ENCODE results near the gene THADA.
A peak's percentile ranks its signal among the peaks of the same experiment; 100 is the strongest.

The THADA gene

GRCh38 chr2:43435746-43436145 is 160.1 kb downstream of the THADA start:
- Histone ChIP-seq H3K79me2 (no peaks in the 10 kb centered on the region), H3K4me1 (no peaks in the 10 kb centered on the region), H3K27me3 (ENCODE audit: control insufficient read depth, insufficient read depth, low read length) (no peaks in the 10 kb centered on the region), H3K4me2 (ENCODE audit: low read length) (no peak overlapping the region), H3K36me3 (ENCODE audit: control insufficient read depth, insufficient read depth, low read length) (no peaks in the 10 kb centered on the region), H3K9ac (no peak overlapping the region), H2AFZ (no peak overlapping the region), H3K27ac (no peak overlapping the region), H3K9me3 (ENCODE audit: control insufficient read depth, low read length) (no peaks in the 10 kb centered on the region), H3K4me3 (ENCODE audit: low read depth, low read length) (no peak overlapping the region)
- no peak for TF ChIP-seq CTCF (IDR thresholded peaks at IDR 0.05)

DNA sequence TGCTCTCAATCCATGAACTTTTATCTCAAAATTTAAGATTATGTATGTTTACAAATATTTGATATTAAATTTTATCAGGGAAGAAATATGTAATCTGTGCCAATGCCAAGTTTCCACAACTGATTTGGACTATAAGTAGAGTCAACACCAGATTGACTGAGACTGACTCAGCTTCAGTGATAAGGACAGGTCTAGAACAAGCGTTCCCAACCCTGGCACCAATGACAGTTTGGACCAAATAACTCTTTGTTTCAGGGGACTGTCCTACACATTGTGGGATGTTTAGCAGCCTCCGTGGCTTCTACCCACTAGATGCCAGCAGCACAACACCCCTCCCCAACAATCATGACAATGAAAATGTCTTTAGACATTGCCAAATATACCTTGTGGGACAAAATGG is 165.3 kb downstream of the THADA start:
- H3K36me3 ChIP-seq (ENCODE audit: control insufficient read depth, insufficient read depth, low read length) = no peaks in the 10 kb centered on the region
- H3K4me3 ChIP-seq (ENCODE audit: low read depth, low read length) = no peak overlapping the region
- TF ChIP-seq CTCF (IDR thresholded peaks at IDR 0.05) = no peak
- H3K4me1 ChIP-seq = peaks cover 14% of the 10 kb centered on the region
- no peak overlapping the region for H3K4me2 ChIP-seq (ENCODE audit: low read length)
- no peaks in the 10 kb centered on the region for H3K27me3 ChIP-seq (ENCODE audit: control insufficient read depth, insufficient read depth, low read length)
- no peak overlapping the region for H2AFZ ChIP-seq
- no peaks in the 10 kb centered on the region for H3K79me2 ChIP-seq
- H3K9ac ChIP-seq = no peak overlapping the region
- no peak overlapping the region for H3K27ac ChIP-seq
- no peaks in the 10 kb centered on the region for H3K9me3 ChIP-seq (ENCODE audit: control insufficient read depth, low read length)

GRCh38 chr2:43429369-43429768 is 166.5 kb downstream of the THADA start:
- Histone ChIP-seq H3K79me2 (no peaks in the 10 kb centered on the region), H3K27ac (no peak overlapping the region), H2AFZ (no peak overlapping the region), H3K4me2 (ENCODE audit: low read length) (no peak overlapping the region), H3K9ac (no peak overlapping the region), H3K36me3 (ENCODE audit: control insufficient read depth, insufficient read depth, low read length) (no peaks in the 10 kb centered on the region), H3K9me3 (ENCODE audit: control insufficient read depth, low read length) (no peaks in the 10 kb centered on the region), H3K4me3 (ENCODE audit: low read depth, low read length) (no peak overlapping the region), H3K4me1 (peaks cover 19% of the 10 kb centered on the region), H3K27me3 (ENCODE audit: control insufficient read depth, insufficient read depth, low read length) (no peaks in the 10 kb centered on the region)
- TF ChIP-seq CTCF (IDR thresholded peaks at IDR 0.05) = no peak

DNA sequence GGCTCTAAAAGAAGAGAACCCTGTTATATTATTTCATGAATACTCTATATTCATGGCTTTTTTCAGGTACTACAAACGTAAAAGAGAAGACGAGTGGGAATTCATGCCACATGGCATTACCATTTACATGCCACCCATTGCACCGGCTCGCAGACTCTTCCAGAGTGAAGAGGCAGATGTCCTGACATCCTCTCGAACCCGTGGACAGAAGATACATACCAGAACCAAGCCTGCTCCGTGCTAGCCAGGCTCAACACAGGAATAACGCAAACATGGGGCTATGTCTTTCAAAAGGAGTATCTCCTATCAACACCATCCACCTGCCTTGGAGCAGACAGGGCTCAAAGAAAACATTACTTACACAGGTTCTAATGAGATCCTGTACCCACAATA is 168.8 kb downstream of the THADA start:
- Histone ChIP-seq H3K27me3 (ENCODE audit: control insufficient read depth, insufficient read depth, low read length) (no peaks in the 10 kb centered on the region), H3K4me2 (ENCODE audit: low read length) (peak overlapping the region; percentile 26), H3K79me2 (no peaks in the 10 kb centered on the region), H3K9ac (no peak overlapping the region), H3K9me3 (ENCODE audit: control insufficient read depth, low read length) (no peaks in the 10 kb centered on the region), H2AFZ (peak overlapping the region; percentile 1), H3K36me3 (ENCODE audit: control insufficient read depth, insufficient read depth, low read length) (no peaks in the 10 kb centered on the region), H3K27ac (peak overlapping the region; percentile 55), H3K4me3 (ENCODE audit: low read depth, low read length) (no peak overlapping the region), H3K4me1 (peaks cover 19% of the 10 kb centered on the region)
- no peak for TF ChIP-seq CTCF (IDR thresholded peaks at IDR 0.05)

- Histone ChIP-seq H3K4me2 (ENCODE audit: low read length) (peak overlapping the region; percentile 26), H3K79me2 (no peaks in the 10 kb centered on the region), H3K9me3 (ENCODE audit: control insufficient read depth, low read length) (no peaks in the 10 kb centered on the region), H3K4me3 (ENCODE audit: low read depth, low read length) (no peak overlapping the region), H3K9ac (no peak overlapping the region), H2AFZ (peak overlapping the region; percentile 1), H3K4me1 (peaks cover 19% of the 10 kb centered on the region), H3K36me3 (ENCODE audit: control insufficient read depth, insufficient read depth, low read length) (no peaks in the 10 kb centered on the region), H3K27ac (peak overlapping the region; percentile 55), H3K27me3 (ENCODE audit: control insufficient read depth, insufficient read depth, low read length) (no peaks in the 10 kb centered on the region)
- no peak for TF ChIP-seq CTCF (IDR thresholded peaks at IDR 0.05)
Measured at GRCh38 chr2:43426305-43427031, 169.4 kb downstream of the THADA start.

Data from parathyroid adenoma (tissue), 2 donors.